ENCODE measurements around the gene EML2.
"Not testable (repeated sequence)": the region's sequence is repeated elsewhere in the genome, so short reads cannot be mapped to it uniquely, and the experiment has no call there.

The EML2 gene

DNA sequence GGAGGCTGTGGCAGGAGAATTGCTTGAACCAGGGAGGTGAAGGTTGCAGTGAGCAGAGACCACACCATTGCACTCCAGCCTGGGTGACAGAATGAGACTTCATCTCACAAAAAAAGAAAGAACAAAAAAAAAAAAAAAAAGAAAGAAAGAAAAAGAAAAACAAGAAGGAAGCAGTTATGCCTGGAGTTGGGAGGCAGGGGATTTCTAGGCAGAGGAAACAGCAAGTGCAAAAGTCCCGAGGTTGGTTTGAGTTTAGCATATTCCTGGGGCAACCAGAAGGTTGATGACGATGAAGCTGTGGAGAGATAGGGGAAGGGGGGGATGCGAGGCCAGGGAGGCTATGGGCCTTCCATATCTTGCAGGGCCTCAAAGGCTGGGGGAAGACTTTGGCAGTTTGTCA lies 11.5 kb upstream of the EML2 start:
- no peak for DNase-seq (ENCODE audit: low read depth in 2 of 2)

DNA sequence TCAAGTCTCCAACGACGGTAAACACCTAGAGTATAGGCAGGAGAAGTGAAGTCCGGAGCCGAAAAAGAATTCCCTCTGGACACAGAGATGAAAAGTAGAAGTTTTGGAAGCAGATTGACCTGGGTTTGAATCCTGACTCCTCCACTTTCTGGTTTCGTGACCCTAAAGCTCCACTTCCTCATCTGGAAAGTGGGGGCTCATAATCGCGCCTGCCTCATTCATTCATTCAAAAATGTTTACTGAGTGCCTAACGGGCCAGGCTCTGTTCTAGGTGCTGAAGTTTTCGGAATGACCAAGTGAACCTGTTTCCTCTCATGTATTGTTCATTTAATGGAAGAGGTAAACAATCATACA lies 7.1 kb upstream of the EML2 start:
- no peak for DNase-seq (ENCODE audit: low read depth in 2 of 2)

DNA sequence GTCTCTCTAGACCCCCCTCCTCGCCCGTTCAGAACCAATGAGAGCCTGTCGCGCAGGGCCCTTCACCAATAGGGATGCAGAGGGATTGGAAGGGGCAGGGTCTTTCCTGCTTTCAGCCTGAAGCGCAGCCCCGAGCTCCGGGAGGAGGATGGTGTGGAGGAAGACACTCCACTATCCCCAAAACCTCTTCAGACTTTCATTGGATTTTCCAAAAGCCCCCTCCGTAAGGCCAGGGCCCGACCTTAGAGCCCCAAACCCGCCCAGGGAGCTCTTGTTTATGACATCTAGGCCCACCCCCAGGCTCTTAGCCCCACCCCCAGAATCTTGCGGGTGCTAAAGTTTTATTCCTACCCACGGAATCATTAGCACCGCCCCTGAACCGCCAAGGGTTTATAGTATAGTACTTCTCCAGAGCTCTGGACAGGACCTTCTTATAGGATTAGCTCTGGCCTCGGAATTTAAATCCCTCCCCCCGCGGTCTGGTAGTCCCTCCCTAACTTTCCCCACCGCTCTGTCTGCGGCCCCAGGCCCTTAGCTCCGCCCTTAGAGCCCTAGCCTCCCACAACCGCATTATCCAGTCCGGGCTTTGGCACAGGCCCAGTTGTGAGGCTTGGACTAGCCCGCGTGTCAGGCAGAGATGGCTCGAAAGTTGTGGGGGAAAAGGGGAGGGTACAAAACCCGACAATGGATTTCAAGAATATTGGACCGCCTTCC lies 6.6 kb upstream of the EML2 start:
- peak; percentile 68 to 71 for DNase-seq (ENCODE audit: low read depth in 2 of 2)

DNA sequence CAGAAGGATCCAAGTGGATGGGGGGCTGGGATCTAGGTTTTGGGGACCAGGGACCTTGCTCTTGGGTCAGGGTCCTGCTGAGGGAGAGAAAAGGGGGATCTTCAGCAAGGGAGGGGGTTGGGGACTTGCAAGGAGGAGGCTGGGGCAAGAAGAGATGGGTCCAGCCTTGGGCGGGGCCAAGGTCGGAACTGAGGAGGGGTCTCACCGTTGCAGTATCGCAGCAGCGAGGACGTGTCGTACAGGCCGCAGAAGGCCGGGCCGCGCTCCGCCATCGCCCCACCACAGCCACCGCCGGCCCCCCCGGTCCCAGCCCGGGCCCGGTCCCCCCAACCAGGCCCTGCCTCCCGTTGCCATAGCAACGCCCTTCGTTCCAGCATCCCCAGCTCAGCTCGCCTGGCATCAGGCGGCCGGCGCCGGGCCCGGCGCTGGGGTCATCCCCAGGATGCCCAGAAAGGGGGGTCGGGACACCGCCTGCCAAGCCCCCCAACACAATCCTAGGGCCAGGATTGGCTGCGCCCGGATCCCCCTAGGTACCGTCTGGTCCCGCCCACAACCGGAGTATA lies 6.0 kb upstream of the EML2 start:
- DNase-seq (ENCODE audit: low read depth in 2 of 2): no peak

DNA sequence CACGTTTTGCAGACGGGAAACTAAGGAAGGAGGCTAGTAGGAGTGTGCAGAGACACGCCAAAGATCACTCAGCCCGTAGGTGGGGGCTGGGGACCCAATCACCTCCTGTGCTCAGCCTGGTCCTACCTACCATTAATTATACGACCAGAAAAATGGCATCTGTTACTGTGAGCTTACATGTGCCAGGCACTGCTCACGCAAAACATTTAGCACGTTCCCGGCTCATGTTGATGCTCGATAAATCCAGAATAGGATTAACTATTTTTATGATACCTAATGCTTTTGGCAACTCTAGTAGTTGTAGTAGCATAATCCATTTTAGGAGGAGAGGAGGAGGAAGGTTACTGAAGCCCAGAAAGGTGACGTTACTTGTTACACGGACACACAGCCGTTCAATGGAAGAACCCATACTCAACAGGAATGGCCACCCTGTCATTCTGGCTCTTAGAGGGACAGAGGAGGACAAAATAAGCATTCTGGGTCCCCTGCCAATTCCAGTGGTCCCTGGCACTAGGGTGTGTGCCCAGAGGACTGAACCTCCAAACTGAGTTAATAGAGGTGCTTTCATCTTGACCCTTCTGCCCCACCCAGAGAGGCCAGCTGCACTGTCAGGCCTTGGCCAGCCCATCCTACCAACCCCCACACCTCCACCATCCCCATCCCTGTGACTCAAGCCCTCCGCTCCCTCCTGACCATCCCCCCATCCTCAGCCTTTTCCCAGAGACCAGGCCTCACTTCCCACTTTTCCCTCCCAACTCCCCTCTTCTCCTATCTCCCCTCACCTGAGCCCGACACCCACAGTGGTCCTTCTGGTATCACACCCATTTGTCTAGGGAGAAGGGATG lies 5.0 kb upstream of the EML2 start:
- DNase-seq (ENCODE audit: low read depth in 2 of 2): no peak

DNA sequence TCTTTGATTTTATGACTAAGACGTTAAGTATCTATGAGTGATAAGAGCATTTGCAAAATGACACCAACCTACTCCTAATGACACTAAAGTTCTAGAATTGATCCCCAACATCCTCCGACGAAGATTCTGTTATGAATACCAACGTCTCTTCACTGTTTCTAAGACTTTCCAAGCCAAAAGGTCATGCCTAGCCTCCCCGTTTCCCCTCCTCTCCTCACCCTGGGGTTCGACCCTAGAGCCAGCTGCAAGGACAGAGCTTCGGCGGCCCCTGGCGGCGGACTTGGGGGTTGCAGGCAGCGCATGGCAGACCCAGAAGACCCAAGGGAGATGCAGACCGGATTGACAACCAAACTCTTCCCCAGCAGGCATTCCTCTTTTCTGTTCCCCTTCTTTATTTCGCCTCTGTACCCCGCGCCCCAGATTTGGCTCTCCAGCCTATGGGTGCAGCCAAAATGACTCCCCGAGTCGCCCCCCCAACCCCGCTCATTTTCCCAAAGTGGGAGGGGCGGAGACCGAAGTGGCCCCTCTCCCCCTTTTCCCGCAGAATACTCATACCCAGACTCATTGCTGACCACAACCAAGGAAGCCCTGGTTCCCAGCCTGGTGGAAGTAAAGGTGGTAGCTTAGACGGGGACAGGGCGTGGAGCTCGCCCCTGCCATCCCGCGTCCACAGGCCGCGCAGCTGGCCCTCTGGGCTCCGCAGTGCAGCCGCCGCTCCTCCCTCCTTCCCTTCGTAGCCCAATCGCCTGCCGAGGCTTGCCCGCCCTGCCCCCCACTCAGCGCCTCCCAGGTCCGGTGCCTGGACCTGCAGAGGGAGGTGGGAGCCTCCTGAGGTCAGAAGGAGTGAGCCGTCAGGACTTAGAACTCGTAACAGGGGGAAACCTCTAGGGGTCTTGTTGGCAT lies 4.1 kb upstream of the EML2 start:
- peak; percentile 91 to 94 for DNase-seq (ENCODE audit: low read depth in 2 of 2)

DNA sequence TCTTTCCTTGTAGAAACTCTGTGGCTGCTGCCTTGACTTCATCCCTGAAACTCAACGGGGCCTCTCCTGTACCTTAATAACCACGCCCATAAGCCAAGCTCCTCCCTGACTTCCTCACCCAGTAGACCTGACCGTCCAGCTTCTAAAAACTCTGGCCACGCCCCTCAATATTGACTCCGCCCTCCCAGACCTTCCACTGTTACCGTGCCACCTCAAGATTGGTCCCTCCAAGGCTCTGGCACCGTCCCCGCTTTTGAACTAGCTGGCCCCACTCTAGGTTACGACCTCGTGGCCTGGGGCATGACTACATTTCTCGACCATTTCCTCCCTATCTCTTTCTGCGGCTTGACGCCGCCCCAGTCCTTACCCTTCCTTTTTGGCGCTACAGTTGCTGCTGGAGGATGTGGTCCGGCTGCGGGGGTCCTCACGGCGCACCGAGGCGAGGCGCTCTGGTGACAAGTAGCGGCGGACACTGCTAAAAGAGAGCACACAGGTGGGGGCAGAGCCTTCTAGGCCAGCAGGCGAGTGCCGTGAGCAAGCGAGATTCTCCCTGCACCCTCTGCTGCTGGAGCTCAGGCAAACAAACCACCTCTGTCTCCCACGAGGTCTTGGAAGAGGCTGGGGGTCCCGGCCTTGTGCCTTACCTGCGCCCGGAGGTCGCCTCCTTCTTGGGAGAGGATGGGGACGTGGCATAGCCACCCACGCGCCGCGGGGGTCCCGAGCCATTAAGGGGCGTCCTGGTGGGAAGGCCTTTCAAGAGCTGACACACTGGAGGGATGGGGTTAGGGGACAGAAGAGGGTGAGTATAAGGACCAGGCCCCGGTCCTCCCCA lies 2.3 kb upstream of the EML2 start:
- peak; percentile 74 to 90 for DNase-seq (ENCODE audit: low read depth in 2 of 2)

DNA sequence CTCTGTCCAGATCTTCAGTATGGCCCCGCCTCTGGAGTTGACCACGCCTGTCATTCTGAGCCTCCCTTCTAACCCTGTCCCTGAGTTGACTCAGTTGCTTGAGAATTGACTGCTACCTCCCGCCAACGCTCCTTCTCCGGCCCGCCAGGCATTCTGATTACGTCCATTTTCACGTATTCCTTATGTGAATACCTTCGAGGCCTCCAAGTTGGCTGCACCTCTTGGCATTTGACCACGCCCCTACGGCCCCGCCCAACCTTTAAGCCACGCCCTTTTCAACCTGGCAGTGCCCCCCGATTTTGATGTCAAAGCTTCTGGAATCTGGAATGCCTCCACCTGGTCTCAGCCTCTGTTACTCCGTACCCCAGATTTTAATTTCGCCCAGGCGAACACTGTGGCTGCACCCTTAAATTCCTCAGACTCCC lies 1.7 kb upstream of the EML2 start:
- peak; percentile 34 to 63 for DNase-seq (ENCODE audit: low read depth in 2 of 2)

DNA sequence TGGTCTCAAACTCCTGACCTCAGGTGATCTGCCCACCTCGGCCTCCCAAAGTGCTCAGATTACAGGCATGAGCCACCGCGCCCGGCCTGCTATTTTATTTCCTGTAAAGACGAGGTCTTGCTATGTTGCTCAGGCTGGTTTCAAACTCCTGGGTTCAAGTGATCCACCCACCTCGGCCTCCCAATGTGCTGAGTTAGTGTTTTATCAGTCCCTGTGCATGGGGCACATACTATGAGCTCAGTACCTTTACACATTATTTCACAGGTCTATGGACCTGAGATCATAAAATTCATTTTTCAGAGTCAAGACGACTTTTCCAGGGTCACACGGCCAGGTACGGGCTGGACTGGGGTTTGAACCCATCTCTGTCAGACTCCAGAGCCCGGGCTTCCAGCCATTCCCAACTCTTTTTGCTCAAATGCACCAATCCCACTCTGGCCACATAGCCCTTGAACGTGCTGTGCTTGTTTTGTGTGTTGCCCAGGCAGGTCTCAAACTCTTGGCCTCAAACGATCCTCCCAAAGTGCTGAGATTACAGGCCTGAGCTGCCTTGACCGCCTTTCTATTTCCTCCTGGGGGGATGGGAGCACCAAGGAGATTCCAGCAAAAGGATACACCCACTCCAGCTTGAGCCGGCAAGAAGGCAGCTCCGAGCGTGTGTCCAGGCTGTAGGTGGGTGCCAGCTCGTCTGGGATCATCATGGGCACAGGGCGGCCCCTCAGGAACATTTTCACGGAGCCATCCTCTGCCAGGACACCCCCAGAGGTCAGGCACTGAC lies 1.1 kb downstream of the EML2 start:
- no peak for DNase-seq (ENCODE audit: low read depth in 2 of 2)

DNA sequence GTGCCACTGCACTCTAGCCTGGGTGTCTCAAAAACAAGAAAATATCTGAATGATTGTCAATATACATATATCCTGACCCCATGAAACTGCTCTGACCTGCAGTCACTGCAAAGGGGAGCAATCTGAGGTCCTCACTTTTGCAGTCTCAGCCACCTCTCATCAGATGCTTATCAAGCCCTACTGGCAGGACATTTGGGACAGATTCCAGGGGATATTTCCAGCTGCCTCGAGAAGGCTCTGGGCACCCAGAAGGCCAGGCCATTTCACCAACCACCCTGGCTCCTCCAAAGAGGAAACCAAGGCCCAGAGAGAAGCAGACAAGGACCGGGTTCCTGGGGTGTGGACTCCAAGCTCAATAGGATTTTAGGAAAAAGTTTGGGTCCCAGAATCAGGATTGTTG lies 2.3 kb downstream of the EML2 start:
- DNase-seq (ENCODE audit: low read depth in 2 of 2): no peak

DNA sequence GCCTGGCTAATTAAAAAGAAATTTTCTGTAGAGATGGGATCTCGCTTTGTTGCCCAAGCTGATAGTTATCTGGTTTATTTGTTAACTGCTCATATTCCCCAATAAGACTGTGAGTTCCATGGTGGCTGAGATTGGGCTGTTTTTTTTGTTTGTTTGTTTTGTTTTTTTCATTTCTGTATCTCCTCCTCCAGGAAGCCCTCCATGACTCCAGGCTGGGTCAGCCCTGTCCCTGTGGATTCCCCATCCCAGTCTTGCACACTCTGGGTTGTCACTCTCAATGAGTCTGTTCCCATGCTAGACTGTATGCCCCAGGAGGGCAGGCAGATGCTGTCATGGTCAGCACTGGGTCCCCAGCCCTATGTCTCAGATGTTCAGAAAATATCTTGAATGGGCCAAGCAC lies 2.9 kb downstream of the EML2 start:
- DNase-seq (ENCODE audit: low read depth in 2 of 2): no peak

DNA sequence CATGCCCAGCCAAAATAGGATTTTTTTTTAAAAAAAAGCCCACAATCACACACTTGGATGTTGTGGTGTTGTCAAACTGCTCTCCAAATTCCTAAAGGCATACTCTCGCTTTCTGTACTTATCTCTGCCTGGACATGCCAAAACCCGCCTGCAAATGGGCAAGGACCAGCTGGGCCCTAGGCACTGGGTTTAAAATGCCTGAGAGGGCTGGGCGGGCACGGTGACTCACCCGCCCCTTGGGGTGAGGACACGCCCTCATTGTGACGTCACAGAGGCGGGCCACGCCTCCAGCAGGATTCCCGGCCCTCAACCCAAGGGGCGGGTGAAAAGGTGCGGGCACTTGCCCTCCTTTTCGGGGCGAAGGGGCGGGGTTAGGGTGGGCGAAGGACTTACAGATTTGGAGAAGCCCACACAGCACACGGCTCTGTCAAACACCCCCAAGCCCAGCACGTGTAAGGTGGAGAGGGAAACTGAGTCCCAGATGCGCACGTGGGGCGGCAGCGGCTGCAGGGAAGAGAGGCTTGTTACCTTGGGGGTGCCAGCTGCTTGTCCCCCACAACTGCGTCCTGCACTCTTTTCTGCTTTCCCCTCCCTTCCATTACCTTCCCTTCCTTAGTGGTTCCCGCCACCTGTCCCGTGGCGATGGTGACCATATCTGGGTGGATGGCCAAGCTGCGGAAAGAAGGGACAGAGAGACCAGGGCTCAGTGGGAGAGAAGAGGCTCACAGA lies 6.6 kb downstream of the EML2 start:
- peak; percentile 48 to 49 for DNase-seq (ENCODE audit: low read depth in 2 of 2)

DNA sequence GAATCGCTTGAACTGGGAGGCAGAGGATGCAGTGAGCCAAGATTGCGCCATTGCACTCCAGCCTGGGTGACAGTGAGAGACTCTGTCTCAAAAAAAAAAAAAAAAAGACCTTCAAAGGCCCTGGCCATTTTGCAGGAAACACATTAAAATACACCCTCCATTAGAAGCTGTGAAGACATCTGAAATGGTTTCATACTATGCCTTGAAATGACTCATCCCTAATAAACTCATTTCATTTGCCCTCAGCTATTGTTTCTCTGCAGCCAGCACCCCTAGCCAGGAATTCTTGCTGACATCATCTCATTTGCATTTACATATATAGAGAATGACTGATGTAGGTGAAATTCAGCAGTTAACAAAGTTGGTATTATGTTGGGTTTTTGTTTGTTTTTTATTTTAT lies 8.7 kb downstream of the EML2 start:
- DNase-seq (ENCODE audit: low read depth in 2 of 2): no peak

DNA sequence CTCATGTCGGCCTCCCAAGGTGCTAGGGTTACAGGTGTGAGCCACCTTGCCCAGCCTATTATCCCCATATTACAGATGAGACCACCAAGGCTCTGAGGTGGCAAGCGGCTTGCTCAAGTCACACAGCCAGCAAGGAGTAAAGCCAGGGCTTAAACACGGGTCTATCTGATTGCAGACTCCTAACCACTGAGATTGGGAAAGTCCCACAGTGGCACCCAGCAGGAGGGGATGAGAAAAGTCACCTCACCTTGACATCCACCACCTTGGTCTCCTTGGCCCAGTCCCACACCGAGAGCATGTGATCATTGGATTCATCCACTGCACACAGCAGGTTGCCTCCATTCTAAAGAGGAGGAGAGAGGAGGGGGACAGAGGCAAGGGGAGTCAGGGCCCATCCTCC lies 9.5 kb downstream of the EML2 start:
- no peak for DNase-seq (ENCODE audit: low read depth in 2 of 2)

DNA sequence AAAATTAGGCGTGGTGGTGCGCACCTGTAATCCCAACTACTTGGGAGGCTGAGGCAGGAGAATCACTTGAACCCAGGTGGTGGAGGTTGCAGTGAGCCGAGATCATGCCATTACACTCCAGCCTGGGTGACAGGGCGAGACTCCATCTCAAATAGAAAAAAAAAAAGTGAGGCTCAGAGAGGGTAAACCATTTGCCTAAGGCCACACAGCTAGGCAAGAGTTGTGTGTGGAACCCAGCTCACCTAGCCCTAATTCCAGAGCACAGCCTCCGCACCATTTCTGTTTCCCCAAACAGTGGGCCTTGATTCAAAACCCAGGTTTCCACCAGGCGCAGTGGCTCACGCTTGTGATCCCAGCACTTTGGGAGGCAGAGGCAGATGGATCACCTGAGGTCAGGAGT lies 11.0 kb downstream of the EML2 start:
- DNase-seq (ENCODE audit: low read depth in 2 of 2): not testable (repeated sequence)

DNA sequence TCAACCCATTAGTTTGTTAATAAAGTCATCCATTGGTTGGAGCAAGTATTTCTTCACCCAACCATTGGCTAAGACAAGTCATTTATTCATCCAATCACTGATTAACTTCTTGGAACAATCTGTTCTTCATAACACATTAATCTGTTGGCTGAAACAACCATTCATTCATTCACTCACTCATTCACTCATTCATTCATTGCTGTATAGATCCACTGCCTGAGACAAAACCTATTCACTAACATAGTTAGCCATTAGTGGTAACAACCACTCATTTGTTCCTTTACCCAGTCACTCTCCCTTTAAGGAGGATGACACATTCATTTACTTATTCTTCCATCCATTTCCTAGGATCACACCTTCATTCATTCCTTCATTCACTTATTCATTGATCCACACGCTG lies 15.2 kb downstream of the EML2 start:
- no peak for DNase-seq (ENCODE audit: low read depth in 2 of 2)

DNA sequence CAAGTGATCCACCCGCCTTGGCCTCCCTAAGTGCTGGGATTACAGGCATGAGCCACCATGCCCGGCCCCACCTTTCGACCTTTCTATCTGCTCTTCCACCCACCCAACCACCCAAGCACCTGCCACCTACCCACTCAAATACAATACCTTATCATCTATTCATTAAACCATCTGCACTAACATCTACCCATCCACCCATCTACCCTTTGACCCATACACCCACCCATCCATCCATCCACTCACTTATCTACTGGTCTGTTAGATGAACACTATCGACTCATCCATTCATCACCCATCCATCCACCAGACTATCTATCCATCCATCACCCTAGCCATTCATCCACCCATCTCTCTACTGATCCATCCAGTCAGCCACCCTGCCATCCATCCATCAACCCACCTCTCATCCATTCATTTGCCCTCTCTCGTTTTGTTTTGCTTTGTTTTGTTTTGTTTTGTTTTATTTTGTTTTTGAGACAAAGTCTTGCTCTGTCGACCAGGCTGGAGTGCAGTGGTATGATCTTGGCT lies 17.2 kb downstream of the EML2 start:
- no peak for DNase-seq (ENCODE audit: low read depth in 2 of 2)

DNA sequence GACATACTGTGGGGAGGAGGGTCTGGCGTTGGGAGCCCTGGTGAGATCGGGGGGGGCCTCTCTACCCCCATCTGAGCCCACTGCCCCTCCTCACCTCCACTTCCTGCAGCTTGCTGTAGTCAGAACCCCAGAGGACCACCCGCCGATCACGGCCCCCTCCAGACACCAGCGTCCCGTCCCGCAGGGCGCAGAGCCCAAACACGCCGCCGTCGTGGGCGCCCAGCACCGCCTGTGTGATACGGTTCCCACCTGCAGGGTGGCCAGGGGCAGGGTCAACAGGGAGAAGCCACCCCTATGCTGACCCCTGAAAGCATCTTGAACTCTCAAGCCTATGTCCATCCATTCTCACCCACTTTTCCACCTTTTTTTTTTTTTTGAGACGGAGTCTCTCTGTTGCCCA lies 17.8 kb downstream of the EML2 start:
- DNase-seq (ENCODE audit: low read depth in 2 of 2): no peak

DNA sequence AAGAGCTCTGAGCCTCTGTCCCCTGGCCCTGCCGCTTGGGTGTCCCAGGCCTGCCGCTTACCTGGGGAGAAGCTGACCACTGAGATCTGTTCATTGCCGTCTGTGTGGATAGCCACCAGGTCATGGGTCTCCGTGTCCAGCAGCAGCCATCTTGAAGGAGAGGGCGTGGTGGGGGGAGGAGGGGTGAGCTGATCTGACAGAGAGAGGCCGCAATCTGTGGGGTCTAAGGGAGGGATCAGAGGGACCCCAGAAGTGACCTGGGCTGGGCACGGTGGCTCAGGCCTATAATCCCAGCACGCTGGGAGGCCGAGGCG lies 22.5 kb downstream of the EML2 start:
- no peak for DNase-seq (ENCODE audit: low read depth in 2 of 2)
